ENCODE data around the gene FERMT1. TPM values are rescaled to one million over a fixed set of nuclear protein-coding genes. Genes with fewer than 3 reads are reported as not detected.
"Not testable (repeated sequence)": the region's sequence is repeated elsewhere in the genome, so short reads cannot be mapped to it uniquely, and the experiment has no call there.

The FERMT1 gene
- total RNA-seq, 2 donors from 2014 or later: 0.16 TPM; not detected in 1

DNA sequence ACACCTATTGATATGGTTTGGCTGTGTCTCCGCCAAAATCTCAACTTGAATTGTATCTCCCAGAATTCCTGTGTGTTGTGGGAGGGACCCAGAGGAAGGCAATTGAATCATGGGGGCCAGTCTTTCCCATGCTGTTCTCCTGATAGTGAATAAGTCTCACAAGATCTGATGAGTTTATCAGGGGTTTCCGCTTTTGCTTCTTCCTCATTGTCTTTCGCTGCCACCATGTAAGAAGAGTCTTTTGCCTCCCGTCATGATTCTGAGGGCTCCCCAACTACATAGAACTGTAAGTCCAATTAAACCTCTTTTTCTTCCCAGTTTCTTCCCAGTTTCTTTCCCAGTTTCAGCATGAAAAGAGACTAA is 68.2 kb downstream of the FERMT1 start:
- ATAC-seq; DNase-seq; H3K27ac Mint-ChIP-seq; H3K36me3 Mint-ChIP-seq (ENCODE audit: low read depth); H3K9me3 ChIP-seq (ENCODE audit: control insufficient read depth, low read length, poor library complexity, severe bottlenecking); H3K4me3 Mint-ChIP-seq; H3K4me1 Mint-ChIP-seq: not testable (repeated sequence)
- peaks cover 74% of the 10 kb centered on the region for H3K27me3 Mint-ChIP-seq

DNA sequence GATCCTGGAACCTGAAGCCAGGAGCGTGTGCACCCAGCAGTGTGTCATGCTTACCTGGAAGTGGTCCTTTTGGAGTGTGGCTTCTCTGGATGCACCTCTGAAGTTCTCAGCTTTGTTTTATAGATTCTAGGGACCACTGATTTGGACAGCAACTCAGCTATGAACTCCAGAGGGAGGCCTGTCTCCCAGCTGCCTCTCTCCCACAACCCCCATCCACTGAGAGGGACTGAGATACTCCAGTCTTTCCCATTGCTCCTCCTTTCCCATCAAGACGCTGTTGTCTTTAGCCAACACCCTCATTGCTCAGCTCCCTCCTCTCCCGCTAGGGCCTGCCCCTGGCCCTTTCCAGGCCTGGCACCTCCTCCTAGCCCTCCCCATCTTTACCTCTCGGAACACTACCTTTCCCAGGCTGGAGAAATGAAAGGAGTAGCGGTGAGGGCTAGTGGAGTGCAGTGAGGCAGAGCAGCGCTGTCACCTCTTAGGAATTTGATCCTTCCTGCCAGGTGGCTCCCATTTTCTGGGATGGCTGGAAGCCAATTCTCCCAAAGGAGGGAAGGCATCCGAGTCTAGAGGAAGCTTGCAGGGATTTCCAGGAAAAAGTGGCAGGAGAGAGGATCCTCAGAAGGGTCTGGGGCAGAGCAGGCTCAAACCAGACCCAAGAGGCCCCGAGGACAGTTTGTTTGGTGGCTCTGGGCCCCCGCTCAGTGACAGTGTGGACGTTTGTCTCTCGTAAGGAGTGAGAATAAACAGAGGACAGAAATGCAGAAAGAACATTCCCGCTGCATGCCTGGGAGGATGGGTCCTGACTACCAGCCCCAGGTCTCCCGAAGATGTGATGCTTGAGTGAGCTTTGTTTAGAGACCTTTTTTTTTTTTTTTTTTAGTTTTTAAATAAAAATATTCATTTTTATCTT is 68.8 kb downstream of the FERMT1 start, which contains the start of gene LRRN4:
Gene LRRN4, minus strand, starts transcription at position 285 of the 913 bp plus-strand sequence. CDS start 1,261 bp downstream, outside the sequence.
- Mint-ChIP-seq H3K36me3 (ENCODE audit: low read depth) (no peaks in the 10 kb centered on the region), H3K27ac (no peak within 1 kb of the TSS), H3K4me1 (peaks cover 3% of the 10 kb centered on the region), H3K4me3 (no peak within 1 kb of the TSS), H3K27me3 (peaks cover 68% of the 10 kb centered on the region)
- ATAC-seq (no peak), DNase-seq (no peak)
- no peaks in the 10 kb centered on the region for H3K9me3 ChIP-seq (ENCODE audit: control insufficient read depth, low read length, poor library complexity, severe bottlenecking)

DNA sequence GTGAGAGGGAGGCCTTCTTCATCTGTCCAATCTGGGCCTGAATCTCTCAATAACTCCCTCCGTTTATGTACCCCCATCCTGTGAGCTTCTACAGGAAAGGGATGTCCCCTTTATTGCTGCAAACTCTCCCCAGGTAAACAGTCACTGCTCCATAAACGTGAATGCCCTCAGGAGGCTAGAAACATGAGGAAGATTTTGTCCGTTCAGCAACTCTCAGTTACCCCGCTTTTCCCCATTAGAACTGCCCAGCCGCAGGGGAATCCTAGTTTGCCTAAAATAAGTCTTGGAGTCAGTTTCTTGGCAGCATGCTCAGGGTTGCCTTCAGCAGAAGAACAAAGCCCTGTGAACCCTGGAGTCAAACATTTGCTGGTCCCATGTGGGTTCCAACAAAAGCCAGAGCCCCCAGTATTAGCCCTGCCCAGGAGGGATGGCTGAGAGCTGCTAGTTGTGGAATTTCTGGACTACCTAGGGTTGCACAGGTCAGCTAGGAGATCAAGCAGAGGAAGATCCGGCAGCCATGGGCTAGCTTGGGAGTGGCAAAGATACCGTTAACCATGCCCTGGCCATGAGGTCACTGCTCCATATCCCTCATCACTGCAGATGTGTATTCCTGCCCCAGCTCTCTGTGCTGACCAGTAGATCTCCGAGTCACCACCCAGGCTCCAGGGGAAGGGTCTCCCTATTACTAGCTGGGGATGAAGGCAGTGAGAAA is 69.6 kb downstream of the FERMT1 start:
- no peaks in the 10 kb centered on the region for H3K9me3 ChIP-seq (ENCODE audit: control insufficient read depth, low read length, poor library complexity, severe bottlenecking)
- DNase-seq: no peak
- Mint-ChIP-seq H3K4me3 (no peak overlapping the region), H3K4me1 (peaks cover 3% of the 10 kb centered on the region), H3K27me3 (peaks cover 59% of the 10 kb centered on the region), H3K36me3 (ENCODE audit: low read depth) (no peaks in the 10 kb centered on the region), H3K27ac (no peak overlapping the region)
- ATAC-seq: no peak

DNA sequence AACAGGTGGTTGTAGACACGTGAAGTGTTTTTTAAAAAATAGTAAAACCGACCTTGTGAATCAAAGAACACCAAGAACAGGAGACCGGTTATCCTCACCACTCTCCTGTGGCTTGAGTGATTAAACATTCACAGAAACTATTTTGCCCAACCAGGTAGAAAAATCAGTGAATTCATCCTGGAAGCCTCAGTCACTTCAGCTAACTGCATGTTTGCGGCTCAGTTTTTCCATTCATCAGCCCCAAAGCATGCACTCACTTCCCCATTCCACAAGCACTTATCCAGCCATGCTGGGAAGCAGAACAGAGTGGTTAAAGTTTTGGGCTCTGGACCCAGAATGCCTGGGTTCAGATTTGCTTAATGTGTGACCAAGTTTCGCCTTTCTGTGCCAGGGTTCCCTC is 71.3 kb downstream of the FERMT1 start:
- H3K27ac Mint-ChIP-seq: no peak overlapping the region
- peaks cover 46% of the 10 kb centered on the region for H3K27me3 Mint-ChIP-seq
- no peak for ATAC-seq
- DNase-seq: no peak
- H3K4me1 Mint-ChIP-seq: peaks cover 3% of the 10 kb centered on the region
- H3K4me3 Mint-ChIP-seq: no peak overlapping the region
- H3K9me3 ChIP-seq (ENCODE audit: control insufficient read depth, low read length, poor library complexity, severe bottlenecking): no peaks in the 10 kb centered on the region
- H3K36me3 Mint-ChIP-seq (ENCODE audit: low read depth): no peaks in the 10 kb centered on the region

DNA sequence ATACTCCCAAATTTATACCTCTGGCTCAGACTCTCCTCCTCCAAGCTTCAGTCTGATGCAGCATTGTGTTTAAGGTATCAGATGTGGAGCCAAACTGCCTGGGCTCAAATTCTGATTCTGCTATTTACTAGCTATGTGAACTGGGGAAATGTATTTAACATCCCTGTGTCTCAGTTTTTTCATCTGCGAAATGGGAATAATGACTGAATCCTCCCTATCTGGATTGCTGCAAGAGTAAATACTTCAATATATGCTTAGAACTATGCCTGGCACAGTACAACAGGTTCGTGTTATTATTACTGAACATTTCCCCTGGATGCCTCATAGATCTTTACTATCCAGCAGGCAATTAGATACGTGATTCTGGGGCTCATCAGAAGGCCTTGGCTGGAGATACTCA is 74.4 kb downstream of the FERMT1 start:
- H3K36me3 Mint-ChIP-seq (ENCODE audit: low read depth): no peaks in the 10 kb centered on the region
- DNase-seq: no peak
- no peak overlapping the region for H3K4me3 Mint-ChIP-seq
- peaks cover 25% of the 10 kb centered on the region for H3K27me3 Mint-ChIP-seq
- no peaks in the 10 kb centered on the region for H3K9me3 ChIP-seq (ENCODE audit: control insufficient read depth, low read length, poor library complexity, severe bottlenecking)
- no peak for ATAC-seq
- peaks cover 3% of the 10 kb centered on the region for H3K4me1 Mint-ChIP-seq
- no peak overlapping the region for H3K27ac Mint-ChIP-seq

DNA sequence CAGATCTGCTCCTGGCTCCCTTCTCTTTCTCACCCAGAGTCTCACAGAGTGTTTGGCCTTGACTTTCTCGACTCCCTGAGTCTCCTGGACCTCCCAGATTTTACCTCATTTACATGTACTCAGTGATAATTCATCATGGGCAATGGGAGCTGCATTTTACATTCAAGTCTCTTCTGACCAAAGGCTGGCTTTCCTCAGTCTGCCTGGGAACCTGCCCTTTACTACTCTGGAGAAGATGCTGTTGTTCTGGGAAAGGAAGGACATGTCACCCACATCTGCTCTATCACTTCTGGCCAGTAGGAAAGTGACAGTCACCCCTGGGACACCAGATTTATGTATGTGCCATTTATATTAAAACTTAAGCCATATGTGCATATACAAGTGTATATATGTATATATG is 76.4 kb downstream of the FERMT1 start:
- ATAC-seq (no peak), DNase-seq (no peak)
- Mint-ChIP-seq H3K4me3 (no peak overlapping the region), H3K27me3 (peaks cover 13% of the 10 kb centered on the region), H3K27ac (no peak overlapping the region), H3K4me1 (no peaks in the 10 kb centered on the region), H3K36me3 (ENCODE audit: low read depth) (no peaks in the 10 kb centered on the region)
- H3K9me3 ChIP-seq (ENCODE audit: control insufficient read depth, low read length, poor library complexity, severe bottlenecking): no peaks in the 10 kb centered on the region

DNA sequence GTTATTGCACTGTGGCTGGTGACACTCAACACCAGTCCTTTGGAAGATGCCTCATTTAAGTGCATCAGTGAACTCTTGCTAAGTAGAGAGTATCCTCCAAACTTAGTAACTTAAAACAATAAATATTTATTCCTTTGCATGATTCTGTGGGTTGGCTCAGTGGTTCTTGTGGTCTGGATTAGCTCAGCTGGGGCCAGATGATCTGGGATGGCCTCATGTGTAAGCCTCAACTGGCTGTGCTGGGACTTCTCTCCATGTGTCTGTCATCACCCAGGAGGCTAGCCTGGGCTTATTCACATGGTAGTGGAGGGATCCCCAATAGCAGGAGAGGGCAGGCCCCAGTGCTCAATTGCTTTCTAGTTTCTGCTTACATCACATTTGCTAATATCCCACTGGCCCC is 77.3 kb downstream of the FERMT1 start:
- Mint-ChIP-seq H3K4me1 (no peaks in the 10 kb centered on the region), H3K36me3 (ENCODE audit: low read depth) (peaks cover under 1% of the 10 kb centered on the region), H3K27ac (no peak overlapping the region), H3K27me3 (peaks cover 5% of the 10 kb centered on the region), H3K4me3 (no peak overlapping the region)
- ATAC-seq: no peak
- no peaks in the 10 kb centered on the region for H3K9me3 ChIP-seq (ENCODE audit: control insufficient read depth, low read length, poor library complexity, severe bottlenecking)
- no peak for DNase-seq

DNA sequence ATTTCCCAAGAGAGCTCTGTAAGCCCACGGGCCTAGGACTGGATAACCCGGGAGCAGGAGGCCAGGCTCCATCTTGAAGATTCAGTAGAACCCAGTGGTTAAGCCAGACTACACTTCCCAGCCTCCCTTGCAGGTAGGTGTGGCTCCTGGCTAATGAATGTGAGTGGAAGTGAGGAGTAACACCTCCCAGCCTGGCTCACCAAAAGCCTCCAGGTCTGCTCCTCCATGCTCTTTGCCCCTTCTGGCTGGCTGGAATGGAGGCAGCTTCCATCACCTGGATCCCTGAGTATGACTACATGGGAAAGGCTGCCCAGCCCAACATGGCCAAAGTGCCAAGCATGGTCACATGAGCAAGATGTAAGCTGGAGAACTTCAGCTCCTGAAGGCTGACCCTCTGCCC is 78.7 kb downstream of the FERMT1 start:
- no peaks in the 10 kb centered on the region for H3K27me3 Mint-ChIP-seq
- H3K4me3 Mint-ChIP-seq: no peak overlapping the region
- no peaks in the 10 kb centered on the region for H3K4me1 Mint-ChIP-seq
- peaks cover 3% of the 10 kb centered on the region for H3K36me3 Mint-ChIP-seq (ENCODE audit: low read depth)
- ATAC-seq (no peak), DNase-seq (no peak)
- no peaks in the 10 kb centered on the region for H3K9me3 ChIP-seq (ENCODE audit: control insufficient read depth, low read length, poor library complexity, severe bottlenecking)
- H3K27ac Mint-ChIP-seq: no peak overlapping the region

DNA sequence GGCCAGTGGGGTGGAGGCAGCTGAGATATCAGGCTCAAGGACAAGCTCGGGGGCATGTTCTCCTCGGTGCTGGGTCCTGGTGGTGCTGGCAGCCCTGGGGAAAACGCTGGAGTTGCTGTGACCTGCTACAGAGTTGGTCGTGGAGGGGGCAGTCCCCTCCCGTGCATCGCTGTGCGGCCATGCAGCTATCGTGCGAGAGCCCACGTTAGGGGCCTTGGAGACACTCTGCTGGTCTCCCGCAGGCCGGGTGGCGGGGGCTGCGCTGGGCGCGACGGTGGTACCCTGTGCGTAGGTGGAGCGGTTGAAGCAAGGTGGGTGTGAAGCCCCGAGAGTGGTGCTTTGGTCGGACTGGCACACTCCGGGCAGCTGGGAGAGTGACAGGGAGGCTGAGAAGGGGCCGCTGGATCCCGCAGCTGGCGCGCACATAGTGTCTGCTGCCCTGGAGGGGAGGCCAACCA is 81.0 kb downstream of the FERMT1 start:
- H3K9me3 ChIP-seq (ENCODE audit: control insufficient read depth, low read length, poor library complexity, severe bottlenecking): no peaks in the 10 kb centered on the region
- no peak for ATAC-seq
- Mint-ChIP-seq H3K36me3 (ENCODE audit: low read depth) (peaks cover 3% of the 10 kb centered on the region), H3K27ac (no peak overlapping the region), H3K27me3 (no peaks in the 10 kb centered on the region), H3K4me3 (no peak overlapping the region), H3K4me1 (no peaks in the 10 kb centered on the region)
- DNase-seq: no peak

DNA sequence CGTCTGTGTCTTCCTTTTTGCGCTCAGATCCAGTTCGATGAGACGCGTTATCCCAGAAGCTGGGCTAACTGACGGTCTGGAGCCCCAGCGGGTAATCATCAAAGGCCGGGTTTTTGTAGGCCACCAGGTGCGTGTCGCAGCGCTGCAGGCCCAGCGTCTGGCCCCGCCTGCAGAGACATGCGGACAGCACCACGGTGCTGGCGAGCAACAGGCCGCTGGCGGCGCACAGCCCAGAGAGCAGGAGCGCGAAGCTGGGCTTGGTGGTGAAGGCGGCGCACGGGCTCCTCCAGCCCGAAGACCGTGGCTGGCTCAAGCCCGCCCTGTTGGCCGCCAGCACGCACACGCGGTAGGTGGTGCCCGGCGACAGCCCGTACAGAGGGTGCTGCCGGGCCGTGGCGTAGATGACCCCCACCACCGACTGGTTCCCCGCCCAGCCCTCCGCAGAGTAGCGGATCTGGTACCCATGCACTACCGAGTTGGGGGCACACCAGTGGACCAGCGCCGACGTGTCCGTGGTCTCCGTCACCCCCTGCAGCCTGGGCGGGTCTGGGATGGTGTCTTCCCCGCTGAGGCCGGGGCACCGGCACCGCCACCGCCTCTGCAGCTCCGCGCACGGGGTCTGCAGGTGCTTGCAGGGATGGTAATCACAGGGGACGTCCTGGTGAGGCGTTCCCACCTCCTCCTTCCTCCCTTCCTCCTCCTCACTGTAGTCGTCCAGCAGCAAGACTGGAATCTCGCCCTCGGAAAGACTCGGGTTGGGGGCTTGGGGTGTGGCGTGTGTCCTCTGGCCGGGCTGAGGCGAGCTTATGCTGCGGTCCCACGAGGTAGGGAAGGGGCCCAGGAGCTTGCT is 81.6 kb downstream of the FERMT1 start:
- ATAC-seq (no peak), DNase-seq (no peak)
- H3K4me3 Mint-ChIP-seq: no peak overlapping the region
- H3K9me3 ChIP-seq (ENCODE audit: control insufficient read depth, low read length, poor library complexity, severe bottlenecking): no peaks in the 10 kb centered on the region
- H3K27ac Mint-ChIP-seq: no peak overlapping the region
- H3K27me3 Mint-ChIP-seq: no peaks in the 10 kb centered on the region
- no peaks in the 10 kb centered on the region for H3K4me1 Mint-ChIP-seq
- H3K36me3 Mint-ChIP-seq (ENCODE audit: low read depth): peaks cover 3% of the 10 kb centered on the region

DNA sequence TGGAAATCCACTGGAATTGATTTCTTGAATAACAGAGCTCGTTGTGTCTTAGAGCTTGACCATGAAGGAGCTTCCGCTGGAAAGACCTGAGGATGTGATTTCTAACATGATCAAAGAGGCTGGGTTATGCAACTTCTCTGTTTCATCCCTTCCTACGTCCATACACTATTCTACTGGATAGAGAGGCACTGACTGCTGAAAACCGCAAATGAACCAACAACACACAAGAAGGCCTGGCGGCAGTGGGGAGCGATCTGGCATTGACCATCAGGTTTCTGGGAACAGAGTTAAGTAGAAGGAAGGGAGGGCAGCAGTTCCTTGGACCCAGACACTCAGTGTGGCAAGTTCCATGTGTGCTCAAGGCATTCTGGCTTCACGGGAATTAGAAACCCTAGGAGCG is 82.3 kb downstream of the FERMT1 start:
- no peak overlapping the region for H3K4me3 Mint-ChIP-seq
- H3K27ac Mint-ChIP-seq: no peak overlapping the region
- DNase-seq (no peak), ATAC-seq (no peak)
- H3K9me3 ChIP-seq (ENCODE audit: control insufficient read depth, low read length, poor library complexity, severe bottlenecking): no peaks in the 10 kb centered on the region
- H3K27me3 Mint-ChIP-seq: no peaks in the 10 kb centered on the region
- H3K4me1 Mint-ChIP-seq: no peaks in the 10 kb centered on the region
- H3K36me3 Mint-ChIP-seq (ENCODE audit: low read depth): peaks cover 3% of the 10 kb centered on the region

DNA sequence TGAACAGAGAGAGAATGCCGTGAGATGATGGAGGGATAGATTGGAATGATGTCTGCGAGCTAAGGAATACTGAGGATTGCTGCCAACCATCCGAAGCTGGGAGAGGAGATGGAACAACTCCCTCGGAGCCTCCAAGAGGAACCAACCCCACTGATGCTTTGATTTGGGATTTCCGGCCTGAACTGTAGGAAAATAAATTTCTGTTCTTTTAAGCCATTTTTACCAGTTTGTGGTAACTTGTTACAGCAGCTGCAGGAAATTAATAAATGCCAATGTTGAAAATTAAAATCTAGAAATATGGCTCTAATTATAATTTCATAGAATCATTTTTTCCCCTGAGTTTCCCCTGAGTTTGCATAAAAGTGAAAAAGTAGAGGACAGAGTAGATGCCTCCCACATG is 83.1 kb downstream of the FERMT1 start:
- Mint-ChIP-seq H3K4me3 (no peak overlapping the region), H3K36me3 (ENCODE audit: low read depth) (peaks cover 3% of the 10 kb centered on the region), H3K4me1 (no peaks in the 10 kb centered on the region), H3K27me3 (no peaks in the 10 kb centered on the region), H3K27ac (no peak overlapping the region)
- no peak for ATAC-seq
- no peaks in the 10 kb centered on the region for H3K9me3 ChIP-seq (ENCODE audit: control insufficient read depth, low read length, poor library complexity, severe bottlenecking)
- DNase-seq: no peak

DNA sequence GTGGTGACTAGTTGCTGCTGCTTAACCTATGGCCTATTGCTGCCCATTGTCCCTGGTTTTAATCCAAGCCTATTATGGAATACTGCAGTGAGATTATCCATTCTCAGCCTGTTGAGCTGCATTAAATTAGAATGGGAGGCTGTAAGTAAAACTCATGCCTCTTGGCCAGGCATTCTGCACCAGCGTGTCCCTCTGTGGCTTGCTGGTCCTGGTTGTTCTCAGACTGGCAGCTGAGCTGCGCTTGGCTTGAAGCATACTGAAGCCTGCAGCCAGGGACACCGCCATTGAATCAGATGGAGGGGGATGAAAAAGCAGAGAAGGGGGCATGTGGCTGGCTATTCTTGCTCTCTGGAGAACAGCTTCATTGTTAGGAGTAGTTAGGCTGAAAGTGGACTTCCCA is 84.6 kb downstream of the FERMT1 start:
- H3K27me3 Mint-ChIP-seq: no peaks in the 10 kb centered on the region
- no peak overlapping the region for H3K27ac Mint-ChIP-seq
- H3K9me3 ChIP-seq (ENCODE audit: control insufficient read depth, low read length, poor library complexity, severe bottlenecking): no peaks in the 10 kb centered on the region
- no peak for DNase-seq
- H3K4me3 Mint-ChIP-seq: no peak overlapping the region
- peaks cover 7% of the 10 kb centered on the region for H3K36me3 Mint-ChIP-seq (ENCODE audit: low read depth)
- ATAC-seq: no peak
- H3K4me1 Mint-ChIP-seq: peaks cover 4% of the 10 kb centered on the region
